Measurements from ENCODE around the gene VAV2.

The VAV2 gene

GRCh38 chr9:133842721-133843227, 149.3 kb downstream of the VAV2 start:
- H3K4me3 ChIP-seq (ENCODE audit: low read depth, low read length) = no peak overlapping the region
- no peak for DNase-seq (ENCODE audit: low read depth)
- no peak for TF ChIP-seq CTCF (IDR thresholded peaks at IDR 0.05; ENCODE audit: low read depth, low read length, missing control alignments)

GRCh38 chr9:133842174-133842573, 149.9 kb downstream of the VAV2 start:
- no peak overlapping the region for H3K4me3 ChIP-seq (ENCODE audit: low read depth, low read length)
- DNase-seq (ENCODE audit: low read depth) = no peak
- no peak for TF ChIP-seq CTCF (IDR thresholded peaks at IDR 0.05; ENCODE audit: low read depth, low read length, missing control alignments)

GRCh38 chr9:133841167-133841812, 150.8 kb downstream of the VAV2 start:
- TF ChIP-seq CTCF (IDR thresholded peaks at IDR 0.05; ENCODE audit: low read depth, low read length, missing control alignments) = no peak
- DNase-seq (ENCODE audit: low read depth) = no peak
- no peak overlapping the region for H3K4me3 ChIP-seq (ENCODE audit: low read depth, low read length)

- no peak for DNase-seq (ENCODE audit: low read depth)
Observed at GRCh38 chr9:133839822-133840329, 152.2 kb downstream of the VAV2 start.

GRCh38 chr9:133838859-133839507, 153.1 kb downstream of the VAV2 start:
- TF ChIP-seq CTCF (IDR thresholded peaks at IDR 0.05; ENCODE audit: low read depth, low read length, missing control alignments) = no peak
- no peak overlapping the region for H3K4me3 ChIP-seq (ENCODE audit: low read depth, low read length)
- DNase-seq (ENCODE audit: low read depth) = no peak

More at GRCh38 chr9:133839822-133840329, 152.2 kb downstream of the VAV2 start:
- no peak for TF ChIP-seq CTCF (IDR thresholded peaks at IDR 0.05; ENCODE audit: low read depth, low read length, missing control alignments)
- H3K4me3 ChIP-seq (ENCODE audit: low read depth, low read length) = no peak overlapping the region

GRCh38 chr9:133837627-133838597, 154.2 kb downstream of the VAV2 start:
- DNase-seq (ENCODE audit: low read depth) = no peak
- H3K4me3 ChIP-seq (ENCODE audit: low read depth, low read length) = no peak overlapping the region
- TF ChIP-seq CTCF (IDR thresholded peaks at IDR 0.05; ENCODE audit: low read depth, low read length, missing control alignments) = no peak
